K562 (cell line): ENCODE results near the gene IFT122. TPM values are rescaled to one million over a fixed set of nuclear protein-coding genes. Genes with fewer than 3 reads are reported as not detected.

Experiments used
- BRCA1 ChIP-seq, 2 experiments: fragments of 450-650 bp in 1 of 2; sonication (generic) in 1 of 2; formaldehyde crosslinking in 1 of 2; IDR thresholded peaks; 2 replicates each; pipeline versions ENCODE4 v1.5.0 to v1.6.1; 2017 to 2020; ENCODE audit warnings: mild to moderate bottlenecking in 1 of 2, missing genetic modification reagents in 1 of 2
- ETV5 ChIP-seq: sonication (generic); formaldehyde crosslinking; IDR thresholded peaks from 2 replicates; pipeline ENCODE4 v1.4.0; 2020; ENCODE audit warnings: low read depth, mild to moderate bottlenecking, missing genetic modification reagents
- NFE2 ChIP-seq: IDR thresholded peaks from 2 replicates; pipeline ENCODE4 v1.6.1; 2014; ENCODE audit warnings: antibody characterized with exemption, low read depth
- NRF1 ChIP-seq, 2 experiments: fragments of 450-650 bp; IDR thresholded peaks in 1 of 2; conservative IDR thresholded peaks in 1 of 2; 2 replicates each; pipeline ENCODE4 v1.6.1; 2014; ENCODE audit warnings: mild to moderate bottlenecking in 2 of 2
- POLR2AphosphoS5 ChIP-seq: IDR thresholded peaks from 2 replicates; pipeline ENCODE4 v1.6.1; 2011; ENCODE audit warnings: mild to moderate bottlenecking, low read depth, low read length, moderate library complexity; ENCODE audit not compliant: control insufficient read depth, insufficient read depth
- RBM34 ChIP-seq: fragments of 200-400 bp; formaldehyde crosslinking; IDR thresholded peaks from 2 replicates; pipeline ENCODE4 v1.6.1; 2018; ENCODE audit warnings: low read length, borderline replicate concordance; ENCODE audit not compliant: insufficient read depth
- SAFB2 ChIP-seq: fragments of 200-400 bp; formaldehyde crosslinking; IDR thresholded peaks from 2 replicates; pipeline ENCODE4 v1.6.1; 2018; ENCODE audit warnings: borderline replicate concordance, low read length, low read depth, moderate library complexity; ENCODE audit not compliant: severe bottlenecking
- SIN3B ChIP-seq: fragments of 450-650 bp; IDR thresholded peaks from 2 replicates; pipeline ENCODE4 v1.6.1; 2017; ENCODE audit warnings: low read depth, mild to moderate bottlenecking, moderate library complexity
- TAF15 ChIP-seq: fragments of 200-400 bp; formaldehyde crosslinking; IDR thresholded peaks from 2 replicates; pipeline ENCODE4 v1.6.1; 2017; ENCODE audit warnings: mild to moderate bottlenecking, low read depth, low read length, moderate library complexity
- TOE1 ChIP-seq, 2 experiments: fragments of 450-650 bp in 1 of 2; sonication (generic) in 1 of 2; formaldehyde crosslinking in 1 of 2; IDR thresholded peaks; 2 replicates each; pipeline versions ENCODE4 v1.7.1 to v1.8.0; 2016 to 2022; ENCODE audit warnings: borderline replicate concordance in 2 of 2, mild to moderate bottlenecking in 2 of 2, antibody characterized with exemption in 1 of 2, inconsistent platforms in 1 of 2, low read depth in 1 of 2, missing genetic modification reagents in 1 of 2, moderate library complexity in 1 of 2
- ZEB2 ChIP-seq: fragments of 450-650 bp; IDR thresholded peaks from 2 replicates; pipeline ENCODE4 v1.6.1; 2016
- ZNF121 ChIP-seq: sonication (generic); formaldehyde crosslinking; conservative IDR thresholded peaks from 2 replicates; pipeline ENCODE4 v1.8.0; 2022; ENCODE audit warnings: missing genetic modification reagents
- ZNF232 ChIP-seq: sonication (generic); formaldehyde crosslinking; IDR thresholded peaks from 2 replicates; pipeline ENCODE4 v1.8.0; 2022; ENCODE audit warnings: mild to moderate bottlenecking, missing genetic modification reagents
- ZNF263 ChIP-seq: sonication (generic); formaldehyde crosslinking; IDR thresholded peaks from 2 replicates; pipeline ENCODE4 v1.8.0; 2022; ENCODE audit warnings: mild to moderate bottlenecking, missing genetic modification reagents, borderline replicate concordance
- ZNF778 ChIP-seq: fragments of 450-650 bp; formaldehyde crosslinking; IDR thresholded peaks from 2 replicates; pipeline ENCODE4 v1.4.0; 2020; ENCODE audit warnings: mild to moderate bottlenecking, moderate library complexity
- polyA plus RNA-seq, 8 experiments: library from polyadenylated mRNA; depleted of rRNA in 4 of 8; stranded (reverse) in 5 of 8; unstranded in 3 of 8; fragments of >200 nt; fragmentation: Nextera tagmentation in 2 of 8; fragmentation: Illumina TruSeq in 1 of 8; extraction: Ambion mirVana in 2 of 8; extraction: Trizol in 1 of 8; gene quantifications; 2 replicates each; pipeline versions ENCODE4 v1.2.1 to v1.2.3, GENCODE V29; 2011 to 2014; ENCODE audit warnings: inconsistent platforms in 1 of 8, missing spikeins in 1 of 8
- total RNA-seq, 7 experiments: library from RNA; depleted of rRNA in 6 of 7; stranded (reverse); fragments of >200 nt in 6 of 7; fragmentation: Illumina TruSeq in 2 of 7; extraction: Trizol in 2 of 7; gene quantifications; 2 replicates each; pipeline versions ENCODE4 v1.2.1 to v1.2.3, GENCODE V29; 2011 to 2021; ENCODE audit warnings: low replicate concordance in 1 of 7
- TF ChIP-seq, protein P1 (sequence below): IDR thresholded peaks from 3 replicates; pipeline ENCODE4 v1.6.1; 2011; ENCODE audit warnings: borderline replicate concordance, mild to moderate bottlenecking; ENCODE audit not compliant: insufficient read length, insufficient read depth
- TF ChIP-seq, protein P2 (sequence below), 2 experiments: fragments of 450-650 bp; IDR thresholded peaks; 2 replicates each; pipeline ENCODE4 v1.6.1; 2016
- TF ChIP-seq, protein P3 (sequence below): fragments of 450-650 bp; IDR thresholded peaks from 2 replicates; pipeline ENCODE4 v1.6.1; 2016; ENCODE audit warnings: antibody characterized with exemption

IFT122 gene
- total and polyA plus RNA-seq, 9 of the 15 experiments (the other 6 are each of a cell fraction or from before 2014, with no cell fraction given): 2.4 to 11.5 (median 7.7) TPM

DNA sequence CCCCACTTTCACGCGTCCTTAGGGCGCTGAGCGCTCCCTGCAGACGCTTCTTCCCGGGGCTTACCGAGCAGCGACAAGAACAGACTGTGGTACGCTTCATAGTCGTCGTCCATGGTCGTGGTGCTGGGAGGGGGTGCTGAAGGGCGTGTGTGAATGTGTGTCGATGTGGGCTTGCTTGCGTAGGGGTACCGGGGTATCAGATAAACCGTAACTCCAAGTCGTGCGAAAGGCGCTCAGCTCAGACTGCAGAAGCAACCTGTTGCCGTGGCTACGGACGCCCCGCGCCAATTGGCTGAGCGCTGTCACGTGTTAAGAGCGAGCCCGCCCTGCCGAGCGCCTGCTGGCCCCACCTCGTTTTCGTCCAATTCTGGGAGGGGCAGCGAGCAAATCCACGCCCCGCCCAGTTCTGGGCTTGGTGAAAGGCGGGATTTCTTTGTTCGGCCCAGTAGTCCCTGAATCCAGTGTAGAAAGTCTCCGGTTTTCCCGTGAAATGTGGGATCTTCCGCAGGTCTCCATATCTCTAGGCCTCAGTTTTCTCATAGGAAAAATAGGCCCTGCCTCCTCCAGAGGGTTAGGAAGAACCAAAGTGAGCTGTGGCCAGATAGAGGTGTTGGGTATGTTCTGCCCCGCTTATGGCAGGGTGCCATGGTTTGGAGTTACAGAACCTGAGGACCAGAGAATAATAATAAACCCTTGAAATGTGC is 11.5 kb upstream of the IFT122 start, which contains the start of gene EFCAB12 (continued):
- TF ChIP-seq, protein P1, sequence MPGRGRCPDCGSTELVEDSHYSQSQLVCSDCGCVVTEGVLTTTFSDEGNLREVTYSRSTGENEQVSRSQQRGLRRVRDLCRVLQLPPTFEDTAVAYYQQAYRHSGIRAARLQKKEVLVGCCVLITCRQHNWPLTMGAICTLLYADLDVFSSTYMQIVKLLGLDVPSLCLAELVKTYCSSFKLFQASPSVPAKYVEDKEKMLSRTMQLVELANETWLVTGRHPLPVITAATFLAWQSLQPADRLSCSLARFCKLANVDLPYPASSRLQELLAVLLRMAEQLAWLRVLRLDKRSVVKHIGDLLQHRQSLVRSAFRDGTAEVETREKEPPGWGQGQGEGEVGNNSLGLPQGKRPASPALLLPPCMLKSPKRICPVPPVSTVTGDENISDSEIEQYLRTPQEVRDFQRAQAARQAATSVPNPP: no peak
- TF ChIP-seq RBM34 (no peak), SIN3B (no peak), ZEB2 (no peak), BRCA1 (IDR thresholded peaks at IDR 0.05) (no peak), BRCA1 (CRISPR knock-in tag; IDR thresholded peaks at IDR 0.05) (no peak), ETV5 (CRISPR knock-in tag) (no peak), ZNF263 (no peak), TAF15 (no peak), NRF1 (conservative IDR thresholded peaks at IDR 0.05 in 1 of 2, IDR thresholded peaks at IDR 0.05 in 1 of 2) (peak; percentile 34 to 40; a peak in 3 of 4 replicates), POLR2AphosphoS5 (no peak), ZNF232 (CRISPR knock-in tag) (no peak), SAFB2 (no peak), TOE1 (IDR thresholded peaks at IDR 0.05; ENCODE audit: borderline replicate concordance) (peak; percentile 89), TOE1 (CRISPR knock-in tag; IDR thresholded peaks at IDR 0.05; ENCODE audit: borderline replicate concordance, low read depth) (no peak), NFE2 (no peak), ZNF121 (CRISPR knock-in tag) (no peak), ZNF778 (no peak)
- TF ChIP-seq, protein P2, sequence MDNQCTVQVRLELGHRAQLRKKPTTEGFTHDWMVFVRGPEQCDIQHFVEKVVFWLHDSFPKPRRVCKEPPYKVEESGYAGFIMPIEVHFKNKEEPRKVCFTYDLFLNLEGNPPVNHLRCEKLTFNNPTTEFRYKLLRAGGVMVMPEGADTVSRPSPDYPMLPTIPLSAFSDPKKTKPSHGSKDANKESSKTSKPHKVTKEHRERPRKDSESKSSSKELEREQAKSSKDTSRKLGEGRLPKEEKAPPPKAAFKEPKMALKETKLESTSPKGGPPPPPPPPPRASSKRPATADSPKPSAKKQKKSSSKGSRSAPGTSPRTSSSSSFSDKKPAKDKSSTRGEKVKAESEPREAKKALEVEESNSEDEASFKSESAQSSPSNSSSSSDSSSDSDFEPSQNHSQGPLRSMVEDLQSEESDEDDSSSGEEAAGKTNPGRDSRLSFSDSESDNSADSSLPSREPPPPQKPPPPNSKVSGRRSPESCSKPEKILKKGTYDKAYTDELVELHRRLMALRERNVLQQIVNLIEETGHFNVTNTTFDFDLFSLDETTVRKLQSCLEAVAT (IDR thresholded peaks at IDR 0.05): no peak
- TF ChIP-seq, protein P3, sequence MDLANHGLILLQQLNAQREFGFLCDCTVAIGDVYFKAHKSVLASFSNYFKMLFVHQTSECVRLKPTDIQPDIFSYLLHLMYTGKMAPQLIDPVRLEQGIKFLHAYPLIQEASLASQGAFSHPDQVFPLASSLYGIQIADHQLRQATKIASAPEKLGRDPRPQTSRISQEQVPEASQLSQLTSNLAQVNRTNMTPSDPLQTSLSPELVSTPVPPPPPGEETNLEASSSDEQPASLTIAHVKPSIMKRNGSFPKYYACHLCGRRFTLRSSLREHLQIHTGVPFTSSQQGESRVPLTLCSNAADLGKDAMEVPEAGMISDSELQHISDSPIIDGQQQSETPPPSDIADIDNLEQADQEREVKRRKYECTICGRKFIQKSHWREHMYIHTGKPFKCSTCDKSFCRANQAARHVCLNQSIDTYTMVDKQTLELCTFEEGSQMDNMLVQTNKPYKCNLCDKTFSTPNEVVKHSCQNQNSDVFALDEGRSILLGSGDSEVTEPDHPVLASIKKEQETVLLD: peak; percentile 10; the same call in 1 of the 2 replicates
